Skeletal muscle satellite cell (primary cell): ENCODE measurements around the gene YJEFN3.

ENCODE experiments used
- H3K27me3 ChIP-seq: 2 replicates; pipeline ENCODE4 v1.7.0; 2013; ENCODE audit warnings: low read length; ENCODE audit not compliant: control insufficient read depth, insufficient read depth
- H3K36me3 ChIP-seq: 2 replicates; pipeline ENCODE4 v1.7.0; 2013; ENCODE audit warnings: mild to moderate bottlenecking, control low read depth, low read length; ENCODE audit not compliant: insufficient read depth
- H3K4me1 ChIP-seq: 2 replicates; pipeline ENCODE4 v1.7.0; 2013; ENCODE audit warnings: low read length; ENCODE audit not compliant: control insufficient read depth, insufficient read depth
- H3K4me2 ChIP-seq: 2 replicates; pipeline ENCODE4 v1.7.0; 2013; ENCODE audit warnings: mild to moderate bottlenecking, low read length
- H3K4me3 ChIP-seq: 2 replicates; pipeline ENCODE4 v1.7.0; 2013; ENCODE audit warnings: low read length
- H3K9ac ChIP-seq: 2 replicates; pipeline ENCODE4 v1.7.0; 2013; ENCODE audit warnings: mild to moderate bottlenecking, low read depth, low read length, moderate library complexity
- H3K9me3 ChIP-seq: replicated peaks from 2 replicates; pipeline ENCODE4 v1.7.0; 2013; ENCODE audit warnings: mild to moderate bottlenecking, control low read depth, low read length

The YJEFN3 gene

GRCh38 chr19:19489804-19490204 is 38.9 kb upstream of the YJEFN3 start:
- Histone ChIP-seq H3K36me3 (peaks cover 24% of the 10 kb centered on the region), H3K9ac (peak overlapping the region; percentile 30), H3K4me1 (peaks cover 47% of the 10 kb centered on the region), H3K4me2 (peak overlapping the region; percentile 59), H3K27me3 (no peaks in the 10 kb centered on the region), H3K9me3 (no peaks in the 10 kb centered on the region), H3K4me3 (no peak overlapping the region)

DNA sequence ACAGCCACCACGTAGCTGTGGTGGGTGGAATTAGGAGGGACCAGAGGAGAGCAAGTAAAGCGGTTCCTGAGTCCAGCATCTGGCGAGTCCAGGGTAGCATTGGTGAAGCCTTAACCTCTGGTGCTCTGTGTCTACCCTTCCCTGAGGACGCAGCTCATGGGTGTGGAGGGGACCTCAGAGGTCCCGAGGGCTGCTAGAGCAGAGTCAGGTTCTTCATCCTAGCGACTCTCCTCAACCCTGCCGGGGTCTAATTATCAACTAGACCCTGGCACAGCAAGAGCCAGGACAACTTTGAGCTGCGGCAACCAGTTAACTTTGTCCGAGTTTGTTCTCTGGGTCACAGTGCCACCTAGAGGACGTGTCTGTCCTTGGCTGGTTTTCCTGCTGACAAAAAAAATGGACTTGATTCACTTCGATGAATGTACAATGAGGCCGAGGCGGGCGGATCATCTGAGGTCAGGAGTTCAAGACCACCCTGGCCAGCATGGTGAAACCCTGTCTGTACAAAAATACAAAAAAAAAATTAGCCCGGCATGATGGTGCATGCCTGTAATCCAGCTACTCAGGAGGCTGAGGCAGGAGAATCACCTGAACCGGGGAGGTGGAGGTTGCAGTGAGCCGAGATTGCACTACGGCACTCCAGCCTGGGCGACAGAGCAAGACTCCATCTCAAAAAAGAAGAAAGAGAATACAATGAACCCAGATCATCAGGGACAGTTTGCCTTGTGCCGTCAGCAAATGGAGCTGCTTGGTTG is 38.3 kb upstream of the YJEFN3 start:
- H3K4me1 ChIP-seq = peaks cover 41% of the 10 kb centered on the region
- H3K9ac ChIP-seq = peak overlapping the region; percentile 30
- H3K27me3 ChIP-seq = no peaks in the 10 kb centered on the region
- H3K4me2 ChIP-seq = peak overlapping the region; percentile 59
- H3K36me3 ChIP-seq = peaks cover 27% of the 10 kb centered on the region
- no peak overlapping the region for H3K4me3 ChIP-seq
- no peaks in the 10 kb centered on the region for H3K9me3 ChIP-seq

DNA sequence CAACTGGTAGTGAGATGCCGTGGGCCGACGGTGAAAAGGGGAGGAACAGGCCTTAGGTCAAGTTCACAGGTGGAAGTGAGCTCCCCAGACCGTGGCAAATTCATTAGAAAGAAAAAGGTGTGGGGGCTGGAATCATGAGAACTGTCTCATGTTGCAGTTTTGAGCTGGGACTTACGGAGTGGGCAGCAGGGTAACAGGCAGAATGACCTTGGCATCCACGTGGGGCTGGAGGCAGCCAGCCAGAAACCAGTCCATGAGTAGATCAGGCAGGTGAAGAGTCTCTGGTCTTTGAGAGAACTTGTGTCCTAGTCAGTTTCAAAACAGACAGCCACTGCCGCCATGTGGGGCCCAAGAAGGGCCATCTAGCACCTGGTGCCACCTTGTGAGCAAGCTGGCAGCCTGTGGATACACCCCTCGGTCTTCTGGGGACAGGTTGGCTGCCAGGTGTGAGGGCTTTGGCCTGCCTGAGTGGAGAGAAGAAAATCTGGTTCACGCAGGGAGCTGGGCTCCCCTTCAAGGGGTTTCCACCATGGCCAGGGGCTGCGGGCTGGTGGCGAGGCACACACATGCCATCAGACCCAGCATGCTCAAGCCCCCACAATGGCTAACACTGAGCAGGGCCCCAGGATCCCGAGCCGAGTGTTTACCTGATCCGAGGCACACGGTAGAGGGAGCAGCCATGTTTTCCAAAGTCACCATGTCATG is 37.2 kb upstream of the YJEFN3 start:
- H3K4me3 ChIP-seq = no peak overlapping the region
- H3K36me3 ChIP-seq = peaks cover 37% of the 10 kb centered on the region
- peaks cover 35% of the 10 kb centered on the region for H3K4me1 ChIP-seq
- no peak overlapping the region for H3K4me2 ChIP-seq
- no peaks in the 10 kb centered on the region for H3K27me3 ChIP-seq
- H3K9me3 ChIP-seq = no peaks in the 10 kb centered on the region
- H3K9ac ChIP-seq = no peak overlapping the region

DNA sequence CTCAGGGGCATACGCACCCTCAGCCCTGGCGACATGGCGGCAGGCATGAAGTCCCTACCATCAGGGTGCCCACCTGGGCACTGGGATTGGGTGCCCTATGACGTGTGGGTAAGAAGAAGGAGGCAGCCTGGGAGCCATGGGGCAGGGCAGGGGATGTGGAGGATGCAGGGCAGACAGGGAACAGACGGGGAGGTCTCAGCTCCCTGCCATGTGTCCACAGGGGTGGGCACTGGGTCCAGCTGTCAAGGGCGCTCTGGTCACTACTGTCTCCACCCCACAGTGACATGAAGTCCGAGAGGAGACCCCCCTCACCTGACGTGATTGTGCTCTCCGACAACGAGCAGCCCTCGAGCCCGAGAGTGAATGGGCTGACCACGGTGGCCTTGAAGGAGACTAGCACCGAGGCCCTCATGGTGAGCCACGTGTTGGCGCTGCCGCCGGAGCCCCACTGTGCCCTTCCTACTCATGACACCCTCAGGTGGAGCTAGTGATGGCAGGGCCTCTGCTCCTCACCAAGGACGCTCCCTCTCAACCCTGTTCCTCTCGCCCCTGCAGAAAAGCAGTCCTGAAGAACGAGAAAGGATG is 36.6 kb upstream of the YJEFN3 start:
- peaks cover 40% of the 10 kb centered on the region for H3K36me3 ChIP-seq
- peaks cover 35% of the 10 kb centered on the region for H3K4me1 ChIP-seq
- no peak overlapping the region for H3K4me2 ChIP-seq
- no peaks in the 10 kb centered on the region for H3K27me3 ChIP-seq
- H3K9ac ChIP-seq = no peak overlapping the region
- no peak overlapping the region for H3K4me3 ChIP-seq
- H3K9me3 ChIP-seq = no peaks in the 10 kb centered on the region

GRCh38 chr19:19493841-19494546 is 34.7 kb upstream of the YJEFN3 start:
- H3K9me3 ChIP-seq = no peaks in the 10 kb centered on the region
- H3K36me3 ChIP-seq = peaks cover 58% of the 10 kb centered on the region
- H3K4me2 ChIP-seq = no peak overlapping the region
- no peaks in the 10 kb centered on the region for H3K27me3 ChIP-seq
- H3K9ac ChIP-seq = peak overlapping the region; percentile 34
- peaks cover 21% of the 10 kb centered on the region for H3K4me1 ChIP-seq
- no peak overlapping the region for H3K4me3 ChIP-seq

DNA sequence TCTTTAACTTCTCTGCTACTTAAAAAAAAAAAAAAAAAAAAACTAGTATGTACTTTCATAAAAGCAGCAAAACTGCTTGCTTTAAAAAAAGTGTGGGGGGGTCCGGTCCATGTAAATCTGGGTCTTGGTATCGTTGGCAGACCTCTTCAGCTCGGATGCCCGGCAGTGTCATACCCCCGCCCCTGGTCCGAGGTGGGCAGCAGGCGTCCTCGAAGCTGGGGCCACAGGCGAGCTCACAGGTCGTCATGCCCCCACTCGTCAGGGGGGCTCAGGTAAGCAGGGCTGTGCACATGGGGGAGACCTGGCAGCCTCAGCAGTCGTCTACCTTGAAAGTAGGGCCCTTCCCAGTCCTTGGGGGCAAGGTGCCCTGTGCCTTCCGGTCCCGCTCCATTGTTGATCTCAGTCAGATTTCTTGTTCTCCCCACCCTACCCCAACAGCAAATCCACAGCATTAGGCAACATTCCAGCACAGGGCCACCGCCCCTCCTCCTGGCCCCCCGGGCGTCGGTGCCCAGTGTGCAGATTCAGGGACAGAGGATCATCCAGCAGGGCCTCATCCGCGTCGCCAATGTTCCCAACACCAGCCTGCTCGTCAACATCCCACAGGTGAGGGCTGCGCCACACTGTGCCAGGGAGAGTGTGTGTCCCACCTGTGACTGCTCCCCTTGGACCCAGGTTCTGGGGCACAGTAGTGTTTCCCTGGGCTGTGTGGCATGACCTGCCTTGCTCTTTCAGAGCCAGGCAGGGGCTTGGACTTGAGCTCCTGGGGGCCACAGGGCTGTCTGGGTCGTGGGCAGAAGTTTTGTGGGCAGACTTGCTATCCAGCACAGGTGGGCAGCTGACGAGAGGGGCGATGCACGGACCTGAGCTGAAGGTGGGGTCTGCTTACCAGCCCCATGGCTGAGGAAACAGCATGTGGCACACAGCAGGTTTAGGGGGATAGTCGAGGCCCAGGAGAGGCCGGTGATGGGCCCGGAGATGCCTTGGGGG is 32.8 kb upstream of the YJEFN3 start:
- Histone ChIP-seq H3K9ac (no peak overlapping the region), H3K4me1 (peaks cover 7% of the 10 kb centered on the region), H3K4me3 (no peak overlapping the region), H3K27me3 (no peaks in the 10 kb centered on the region), H3K36me3 (peaks cover 73% of the 10 kb centered on the region), H3K9me3 (no peaks in the 10 kb centered on the region), H3K4me2 (no peak overlapping the region)

DNA sequence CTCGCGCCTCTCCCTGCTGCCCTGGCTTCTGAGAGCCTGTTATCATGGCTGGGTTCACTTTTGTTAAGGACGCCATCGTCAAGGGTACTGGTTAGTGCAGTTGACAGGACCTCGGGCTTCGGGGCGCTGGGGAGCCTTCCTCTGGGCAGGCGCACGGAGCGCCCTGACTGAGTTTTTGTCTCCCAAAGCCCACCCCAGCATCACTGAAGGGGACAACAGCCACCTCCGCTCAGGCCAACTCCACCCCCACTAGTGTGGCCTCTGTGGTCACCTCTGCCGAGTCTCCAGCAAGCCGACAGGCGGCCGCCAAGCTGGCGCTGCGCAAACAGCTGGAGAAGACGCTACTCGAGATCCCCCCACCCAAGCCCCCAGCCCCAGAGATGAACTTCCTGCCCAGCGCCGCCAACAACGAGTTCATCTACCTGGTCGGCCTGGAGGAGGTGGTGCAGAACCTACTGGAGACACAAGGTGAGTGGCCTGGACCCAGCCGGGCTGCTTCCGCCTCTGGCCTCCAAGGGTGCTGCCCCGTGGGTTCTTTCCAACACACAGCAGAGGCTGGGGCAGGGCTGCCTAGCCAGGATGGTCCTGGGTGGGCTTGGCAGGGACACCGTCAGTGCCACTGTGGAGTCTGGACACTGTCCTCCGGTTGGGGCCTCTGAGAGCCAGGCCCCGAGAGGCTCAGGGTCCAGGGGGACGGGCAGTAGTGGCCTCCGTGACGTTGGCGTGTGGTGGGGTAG is 30.3 kb upstream of the YJEFN3 start:
- H3K9ac ChIP-seq = no peak overlapping the region
- H3K9me3 ChIP-seq = no peaks in the 10 kb centered on the region
- peaks cover 86% of the 10 kb centered on the region for H3K36me3 ChIP-seq
- H3K4me2 ChIP-seq = no peak overlapping the region
- no peak overlapping the region for H3K4me3 ChIP-seq
- H3K27me3 ChIP-seq = no peaks in the 10 kb centered on the region
- peaks cover 7% of the 10 kb centered on the region for H3K4me1 ChIP-seq

DNA sequence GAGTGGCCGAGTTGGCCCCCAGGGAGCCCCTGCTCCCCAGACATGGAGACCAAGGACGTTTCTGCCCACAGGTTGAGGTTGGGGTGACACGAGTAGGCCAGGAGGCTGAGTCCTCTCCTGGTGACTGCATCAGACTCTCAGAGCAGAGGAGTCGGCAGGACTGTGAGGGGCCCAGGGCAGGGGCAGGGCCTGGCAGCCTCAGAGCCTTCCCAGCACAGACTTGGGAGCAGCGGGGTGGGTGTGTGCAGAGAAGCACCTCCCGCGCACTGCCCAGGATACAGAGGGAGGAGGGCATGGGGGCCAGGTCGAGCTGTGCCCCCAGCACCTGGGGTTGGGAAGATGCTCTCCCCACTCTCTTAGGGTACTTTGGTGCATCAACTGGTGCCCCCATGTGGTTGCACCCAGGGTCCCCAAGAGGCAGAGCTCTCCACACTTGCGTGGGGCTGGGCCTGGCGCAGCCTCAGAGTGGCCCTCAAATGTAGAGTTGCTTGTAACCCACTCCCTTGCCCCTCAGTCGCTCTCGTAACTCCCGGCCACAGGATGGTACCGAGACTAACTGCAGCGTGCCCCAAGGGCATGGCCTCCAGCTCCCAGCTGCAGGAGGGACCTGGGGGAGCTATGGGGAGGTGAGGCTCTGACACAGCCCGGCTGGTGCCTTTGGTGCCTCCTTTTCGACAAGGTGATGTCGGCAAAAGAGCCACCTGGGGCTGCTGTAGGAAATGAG is 29.3 kb upstream of the YJEFN3 start:
- no peak overlapping the region for H3K9ac ChIP-seq
- no peaks in the 10 kb centered on the region for H3K4me1 ChIP-seq
- H3K4me3 ChIP-seq = no peak overlapping the region
- H3K9me3 ChIP-seq = no peaks in the 10 kb centered on the region
- no peak overlapping the region for H3K4me2 ChIP-seq
- H3K36me3 ChIP-seq = peaks cover 90% of the 10 kb centered on the region
- H3K27me3 ChIP-seq = no peaks in the 10 kb centered on the region

DNA sequence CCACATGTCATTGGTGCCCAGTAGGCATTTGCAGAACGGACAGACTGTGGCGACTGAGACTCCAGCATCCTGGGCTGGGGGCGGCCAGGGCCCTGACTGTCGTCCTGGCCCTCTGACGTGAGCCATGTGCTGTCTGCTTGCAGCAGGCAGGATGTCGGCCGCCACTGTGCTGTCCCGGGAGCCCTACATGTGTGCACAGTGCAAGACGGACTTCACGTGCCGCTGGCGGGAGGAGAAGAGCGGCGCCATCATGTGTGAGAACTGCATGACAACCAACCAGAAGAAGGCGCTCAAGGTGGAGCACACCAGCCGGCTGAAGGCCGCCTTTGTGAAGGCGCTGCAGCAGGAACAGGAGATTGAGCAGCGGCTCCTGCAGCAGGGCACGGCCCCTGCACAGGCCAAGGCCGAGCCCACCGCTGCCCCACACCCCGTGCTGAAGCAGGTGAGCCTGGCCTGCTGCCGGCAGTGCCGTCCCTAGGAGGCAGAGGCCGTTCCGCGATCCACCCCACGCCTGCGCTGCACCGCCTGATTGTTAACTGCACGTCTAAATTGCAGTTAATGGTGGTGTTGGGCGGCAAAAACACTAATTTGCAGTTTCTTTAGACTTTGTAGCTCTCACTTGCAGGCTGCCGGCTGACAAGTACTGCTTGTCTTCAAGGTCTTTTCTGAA is 27.6 kb upstream of the YJEFN3 start:
- H3K9me3 ChIP-seq = no peaks in the 10 kb centered on the region

More for the DNA sequence above, 27.6 kb upstream of the YJEFN3 start:
- Histone ChIP-seq H3K36me3 (peaks cover 94% of the 10 kb centered on the region), H3K27me3 (no peaks in the 10 kb centered on the region), H3K9ac (no peak overlapping the region), H3K4me1 (no peaks in the 10 kb centered on the region), H3K4me2 (no peak overlapping the region), H3K4me3 (no peak overlapping the region)
